GM12891 (cell line): ENCODE data around the gene DPYSL3.

ENCODE experiments used
- PAX5 ChIP-seq: IDR thresholded peaks from 2 replicates; pipeline ENCODE4 v1.6.1; 2011; ENCODE audit warnings: low read length, moderate library complexity, mild to moderate bottlenecking; ENCODE audit not compliant: insufficient read depth, severe bottlenecking
- POLR2A ChIP-seq: IDR thresholded peaks from 2 replicates; pipeline ENCODE4 v1.6.1; 2011; ENCODE audit warnings: low read depth, low read length, control low read depth
- POLR2AphosphoS5 ChIP-seq: IDR thresholded peaks from 2 replicates; pipeline ENCODE4 v1.6.1; 2011; ENCODE audit warnings: low read depth, low read length, control low read depth
- POU2F2 ChIP-seq: IDR thresholded peaks from 2 replicates; pipeline ENCODE4 v1.6.1; 2011; ENCODE audit warnings: low read depth, mild to moderate bottlenecking, control low read depth, low read length, moderate library complexity
- SPI1 ChIP-seq: IDR thresholded peaks from 2 replicates; pipeline ENCODE4 v1.6.1; 2011; ENCODE audit warnings: low read depth, low read length, control low read depth
- TAF1 ChIP-seq: IDR thresholded peaks from 2 replicates; pipeline ENCODE4 v1.6.1; 2011; ENCODE audit warnings: low read depth, low read length, control low read depth

GRCh38 chr5:147400126-147400809, 109.6 kb downstream of the DPYSL3 start:
- TF ChIP-seq POLR2A (no peak), POLR2AphosphoS5 (no peak), SPI1 (no peak), POU2F2 (no peak), TAF1 (no peak), PAX5 (no peak)
